ENCODE data around the gene LPAR3.

LPAR3 gene

GRCh38 chr1:84773933-84774497, 119.0 kb downstream of the LPAR3 start:
- Histone ChIP-seq H4K20me1 (ENCODE audit: insufficient read depth) (no peaks in the 10 kb centered on the region), H3K27ac (no peak overlapping the region)

GRCh38 chr1:84773195-84773594, 119.8 kb downstream of the LPAR3 start:
- H2AFZ ChIP-seq (ENCODE audit: low read depth), result no peak overlapping the region
- no peaks in the 10 kb centered on the region for H3K4me1 ChIP-seq (ENCODE audit: low read depth, poor library complexity, severe bottlenecking)
- H4K20me1 ChIP-seq (ENCODE audit: insufficient read depth), result no peaks in the 10 kb centered on the region
- H3K79me2 ChIP-seq (ENCODE audit: insufficient read depth, low read depth), result no peaks in the 10 kb centered on the region
- H3K4me2 ChIP-seq, result no peak overlapping the region
- H3K9ac ChIP-seq, result no peak overlapping the region
- H3K36me3 ChIP-seq (ENCODE audit: insufficient read depth), result no peaks in the 10 kb centered on the region
- TF ChIP-seq CTCF (conservative IDR thresholded peaks at IDR 0.05; ENCODE audit: low read depth, low read length), result no peak
- no peak overlapping the region for H3K4me3 ChIP-seq (IDR thresholded peaks at IDR 0.05; ENCODE audit: insufficient read depth, low read depth, low read length)
- no peak overlapping the region for H3K27ac ChIP-seq
- H3K27me3 ChIP-seq (ENCODE audit: insufficient read depth, low read depth), result no peaks in the 10 kb centered on the region

More at GRCh38 chr1:84773933-84774497, 119.0 kb downstream of the LPAR3 start:
- H2AFZ ChIP-seq (ENCODE audit: low read depth), result no peak overlapping the region
- H3K4me3 ChIP-seq (IDR thresholded peaks at IDR 0.05; ENCODE audit: insufficient read depth, low read depth, low read length), result no peak overlapping the region
- TF ChIP-seq CTCF (conservative IDR thresholded peaks at IDR 0.05; ENCODE audit: low read depth, low read length), result no peak
- no peaks in the 10 kb centered on the region for H3K27me3 ChIP-seq (ENCODE audit: insufficient read depth, low read depth)
- no peaks in the 10 kb centered on the region for H3K4me1 ChIP-seq (ENCODE audit: low read depth, poor library complexity, severe bottlenecking)
- no peak overlapping the region for H3K4me2 ChIP-seq
- H3K36me3 ChIP-seq (ENCODE audit: insufficient read depth), result no peaks in the 10 kb centered on the region
- H3K9ac ChIP-seq, result no peak overlapping the region
- no peaks in the 10 kb centered on the region for H3K79me2 ChIP-seq (ENCODE audit: insufficient read depth, low read depth)

- H3K27me3 ChIP-seq (ENCODE audit: insufficient read depth, low read depth), result no peaks in the 10 kb centered on the region
- no peak overlapping the region for H3K9ac ChIP-seq
- H2AFZ ChIP-seq (ENCODE audit: low read depth), result no peak overlapping the region
- H3K27ac ChIP-seq, result no peak overlapping the region
- peak; percentile 93 for TF ChIP-seq CTCF (conservative IDR thresholded peaks at IDR 0.05; ENCODE audit: low read depth, low read length)
- no peaks in the 10 kb centered on the region for H3K4me1 ChIP-seq (ENCODE audit: low read depth, poor library complexity, severe bottlenecking)
- no peaks in the 10 kb centered on the region for H4K20me1 ChIP-seq (ENCODE audit: insufficient read depth)
- no peaks in the 10 kb centered on the region for H3K79me2 ChIP-seq (ENCODE audit: insufficient read depth, low read depth)
- no peaks in the 10 kb centered on the region for H3K36me3 ChIP-seq (ENCODE audit: insufficient read depth)
- no peak overlapping the region for H3K4me3 ChIP-seq (IDR thresholded peaks at IDR 0.05; ENCODE audit: insufficient read depth, low read depth, low read length)
- H3K4me2 ChIP-seq, result no peak overlapping the region
Observed at GRCh38 chr1:84772428-84772943, 120.5 kb downstream of the LPAR3 start.

- Histone ChIP-seq H3K4me3 (IDR thresholded peaks at IDR 0.05; ENCODE audit: insufficient read depth, low read depth, low read length) (no peak overlapping the region), H3K79me2 (ENCODE audit: insufficient read depth, low read depth) (no peaks in the 10 kb centered on the region), H3K27me3 (ENCODE audit: insufficient read depth, low read depth) (no peaks in the 10 kb centered on the region), H2AFZ (ENCODE audit: low read depth) (no peak overlapping the region), H3K9ac (no peak overlapping the region), H3K4me1 (ENCODE audit: low read depth, poor library complexity, severe bottlenecking) (no peaks in the 10 kb centered on the region), H3K4me2 (no peak overlapping the region), H4K20me1 (ENCODE audit: insufficient read depth) (no peaks in the 10 kb centered on the region), H3K27ac (no peak overlapping the region), H3K36me3 (ENCODE audit: insufficient read depth) (no peaks in the 10 kb centered on the region)
- TF ChIP-seq CTCF (conservative IDR thresholded peaks at IDR 0.05; ENCODE audit: low read depth, low read length), result no peak
Observed at GRCh38 chr1:84771895-84772294, 121.1 kb downstream of the LPAR3 start.

Measured in KMS-11 (cell line).